ENCODE measurements around the gene AMER1.

AMER1 gene

GRCh38 chrX:64192040-64192439 is 13.5 kb downstream of the AMER1 start:
- no peak for DNase-seq (ENCODE audit: extremely low read depth, low read depth)
- TF ChIP-seq CTCF (IDR thresholded peaks at IDR 0.05; ENCODE audit: low read depth, low read length), result no peak

DNA sequence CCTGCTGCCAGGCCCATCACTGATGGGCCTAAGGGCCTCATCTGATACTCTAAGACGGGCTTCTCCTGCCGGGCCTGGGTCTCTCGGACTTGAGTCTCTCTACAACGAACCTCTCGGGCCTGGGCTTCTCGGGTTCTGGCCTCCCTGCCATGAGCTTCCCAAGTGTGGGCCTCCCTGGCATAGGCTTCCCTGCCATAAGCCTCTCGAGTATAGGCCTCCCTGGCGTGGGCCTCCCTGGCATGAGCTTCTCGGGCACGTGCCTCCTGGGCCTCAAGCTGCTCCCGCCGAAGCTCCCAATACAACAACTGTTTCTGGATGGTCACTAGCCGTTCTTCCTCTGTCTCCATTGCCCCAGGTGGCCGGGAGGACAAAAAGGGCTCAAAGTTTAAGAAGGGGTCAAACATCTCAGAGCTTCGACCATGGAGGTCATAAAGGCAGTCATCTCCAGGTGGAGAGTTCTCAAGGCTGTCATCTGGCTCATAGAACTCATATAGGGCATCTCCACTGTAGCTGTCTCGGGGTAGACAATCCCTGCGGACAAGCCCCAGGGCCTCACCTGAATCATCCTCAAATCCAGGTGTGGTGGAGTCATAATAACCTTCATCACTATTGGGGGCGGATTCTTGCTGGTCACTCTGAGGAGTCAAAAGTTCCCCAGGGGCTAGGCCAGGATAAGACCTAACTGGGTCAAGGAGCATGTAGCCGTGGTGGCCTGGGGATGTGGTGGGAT is 14.1 kb downstream of the AMER1 start:
- no peak for DNase-seq (ENCODE audit: extremely low read depth, low read depth)
- no peak for TF ChIP-seq CTCF (IDR thresholded peaks at IDR 0.05; ENCODE audit: low read depth, low read length)

GRCh38 chrX:64190136-64190740 is 15.3 kb downstream of the AMER1 start:
- no peak for DNase-seq (ENCODE audit: extremely low read depth, low read depth)
- TF ChIP-seq CTCF (IDR thresholded peaks at IDR 0.05; ENCODE audit: low read depth, low read length), result no peak

GRCh38 chrX:64188901-64189300 is 16.6 kb downstream of the AMER1 start:
- DNase-seq (ENCODE audit: extremely low read depth, low read depth), result no peak
- no peak for TF ChIP-seq CTCF (IDR thresholded peaks at IDR 0.05; ENCODE audit: low read depth, low read length)

DNA sequence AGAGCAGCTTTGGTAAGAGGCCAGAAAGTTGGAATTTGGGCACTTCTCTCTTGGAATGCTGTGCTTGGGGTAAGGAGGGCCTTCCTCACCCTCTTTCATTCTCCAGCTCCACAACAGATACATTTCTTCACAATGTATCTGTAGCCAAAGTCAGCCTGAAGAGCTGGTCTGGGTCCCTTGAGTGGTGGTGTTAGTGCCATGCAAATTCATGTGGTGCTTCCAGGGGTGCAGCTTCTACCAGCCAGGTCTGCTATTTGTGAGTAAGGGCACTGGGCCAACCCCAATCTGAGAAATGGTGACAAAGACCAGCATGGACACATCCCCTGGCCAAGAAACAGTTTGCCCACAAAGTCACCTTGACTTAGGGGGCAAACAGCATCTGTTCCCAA is 17.8 kb downstream of the AMER1 start:
- TF ChIP-seq CTCF (IDR thresholded peaks at IDR 0.05; ENCODE audit: low read depth, low read length), result no peak
- no peak for DNase-seq (ENCODE audit: extremely low read depth, low read depth)

GRCh38 chrX:64186974-64187761 is 18.3 kb downstream of the AMER1 start:
- no peak for DNase-seq (ENCODE audit: extremely low read depth, low read depth)

More at GRCh38 chrX:64186974-64187761, 18.3 kb downstream of the AMER1 start:
- no peak for TF ChIP-seq CTCF (IDR thresholded peaks at IDR 0.05; ENCODE audit: low read depth, low read length)
